ENCODE results near the gene GPR107. TPM values are rescaled to one million over a fixed set of nuclear protein-coding genes. Genes with fewer than 3 reads are reported as not detected.

GPR107 gene
- total RNA-seq, 1 experiment from 2014 or later = 47.1 TPM

DNA sequence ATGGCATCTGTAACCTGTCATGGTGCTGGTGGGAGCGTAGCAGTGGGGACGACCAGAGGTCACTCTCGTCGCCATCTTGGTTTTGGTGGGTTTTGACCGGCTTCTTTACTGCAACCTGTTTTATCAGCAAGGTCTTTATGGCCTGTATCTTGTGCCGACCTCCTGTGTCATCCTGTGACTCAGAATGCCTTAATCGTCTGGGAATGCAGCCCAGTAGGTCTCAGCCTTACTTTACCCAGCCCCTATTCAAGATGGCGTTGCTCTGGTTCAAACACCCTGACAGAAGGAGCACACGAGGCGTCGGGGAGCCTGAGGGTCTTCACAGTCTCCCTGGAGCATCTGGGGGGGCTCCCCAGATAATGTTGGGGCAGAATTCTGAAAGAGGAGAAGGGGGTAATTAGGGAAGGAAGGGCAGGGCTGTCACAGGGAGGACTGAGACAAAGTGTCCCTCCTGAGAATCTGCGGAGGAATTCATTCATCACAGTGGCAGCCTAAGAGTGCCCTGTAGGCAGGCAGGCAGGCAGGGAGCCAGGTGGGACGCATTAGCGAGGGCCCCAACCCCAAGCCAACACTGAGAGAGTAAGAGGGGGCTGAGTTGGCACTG lies 97.2 kb downstream of the GPR107 start:
- no TSS peak for BruUV-seq (replicated peaks)
- TF ChIP-seq EZH2 (IDR thresholded peaks at IDR 0.05; ENCODE audit: borderline replicate concordance, low read depth, low read length, poor library complexity, severe bottlenecking) = no peak
- TF ChIP-seq, protein P1, sequence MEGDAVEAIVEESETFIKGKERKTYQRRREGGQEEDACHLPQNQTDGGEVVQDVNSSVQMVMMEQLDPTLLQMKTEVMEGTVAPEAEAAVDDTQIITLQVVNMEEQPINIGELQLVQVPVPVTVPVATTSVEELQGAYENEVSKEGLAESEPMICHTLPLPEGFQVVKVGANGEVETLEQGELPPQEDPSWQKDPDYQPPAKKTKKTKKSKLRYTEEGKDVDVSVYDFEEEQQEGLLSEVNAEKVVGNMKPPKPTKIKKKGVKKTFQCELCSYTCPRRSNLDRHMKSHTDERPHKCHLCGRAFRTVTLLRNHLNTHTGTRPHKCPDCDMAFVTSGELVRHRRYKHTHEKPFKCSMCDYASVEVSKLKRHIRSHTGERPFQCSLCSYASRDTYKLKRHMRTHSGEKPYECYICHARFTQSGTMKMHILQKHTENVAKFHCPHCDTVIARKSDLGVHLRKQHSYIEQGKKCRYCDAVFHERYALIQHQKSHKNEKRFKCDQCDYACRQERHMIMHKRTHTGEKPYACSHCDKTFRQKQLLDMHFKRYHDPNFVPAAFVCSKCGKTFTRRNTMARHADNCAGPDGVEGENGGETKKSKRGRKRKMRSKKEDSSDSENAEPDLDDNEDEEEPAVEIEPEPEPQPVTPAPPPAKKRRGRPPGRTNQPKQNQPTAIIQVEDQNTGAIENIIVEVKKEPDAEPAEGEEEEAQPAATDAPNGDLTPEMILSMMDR (conservative IDR thresholded peaks at IDR 0.05; ENCODE audit: low read depth, low read length) = no peak
- ChIA-PET CTCF (no interaction called here), POLR2A (ENCODE audit: low non-redundant PET) (no interaction called here)
- no peak for DNase-seq (ENCODE audit: low spot score)
- intact Hi-C loops (cut with micrococcal nuclease; ENCODE audit: unreplicated experiment) = no loop called here
- Histone ChIP-seq H3K27me3 (replicated peaks; ENCODE audit: insufficient read depth, low read depth, low read length, poor library complexity) (no peaks in the 10 kb centered on the region), H3K4me1 (ENCODE audit: insufficient read depth, low read length, poor library complexity, severe bottlenecking) (no peaks in the 10 kb centered on the region), H3K36me3 (ENCODE audit: insufficient read depth, low read length, poor library complexity, severe bottlenecking) (no peaks in the 10 kb centered on the region), H3K4me3 (ENCODE audit: low read depth, low read length, poor library complexity, severe bottlenecking) (no peak overlapping the region), H3K27ac (ENCODE audit: low read depth, low read length, poor library complexity, severe bottlenecking) (no peak overlapping the region), H3K9me3 (ENCODE audit: low read depth, low read length, poor library complexity, severe bottlenecking) (no peaks in the 10 kb centered on the region)

DNA sequence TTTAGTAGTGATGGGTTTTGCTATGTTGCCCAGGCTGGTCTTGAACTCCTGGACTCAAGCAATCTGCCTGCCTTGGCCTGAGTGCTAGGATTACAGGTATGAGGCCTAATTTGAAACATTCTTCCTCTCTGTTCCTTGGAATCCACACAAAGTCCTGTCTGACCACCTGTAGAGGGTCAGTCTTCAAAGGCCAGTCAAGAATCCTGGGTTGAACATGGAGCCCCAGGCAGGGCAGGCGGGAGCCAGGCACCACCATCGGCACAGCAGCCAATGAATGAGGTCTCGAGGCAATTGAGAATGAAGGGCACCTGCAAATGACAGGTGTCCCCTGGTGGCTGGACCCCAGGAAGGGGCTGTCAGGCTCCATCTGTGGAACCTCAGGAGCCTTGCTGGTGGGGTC lies 101.1 kb downstream of the GPR107 start:
- Histone ChIP-seq H3K36me3 (ENCODE audit: insufficient read depth, low read length, poor library complexity, severe bottlenecking) (no peaks in the 10 kb centered on the region), H3K27ac (ENCODE audit: low read depth, low read length, poor library complexity, severe bottlenecking) (no peak overlapping the region), H3K4me1 (ENCODE audit: insufficient read depth, low read length, poor library complexity, severe bottlenecking) (no peaks in the 10 kb centered on the region), H3K9me3 (ENCODE audit: low read depth, low read length, poor library complexity, severe bottlenecking) (no peaks in the 10 kb centered on the region), H3K27me3 (replicated peaks; ENCODE audit: insufficient read depth, low read depth, low read length, poor library complexity) (no peaks in the 10 kb centered on the region), H3K4me3 (ENCODE audit: low read depth, low read length, poor library complexity, severe bottlenecking) (no peak overlapping the region)
- DNase-seq (ENCODE audit: low spot score) = no peak
- POLR2A ChIA-PET (ENCODE audit: low non-redundant PET) = no interaction called here
- BruUV-seq (replicated peaks) = no TSS peak
- CTCF ChIA-PET = interaction anchor here (0.6 to 0.8 kb wide), 2 partner anchors 11 to 87 kb away, joined by 3 to 9 read pairs; no protein-coding TSS in a partner anchor
- TF ChIP-seq, protein P1 (conservative IDR thresholded peaks at IDR 0.05; ENCODE audit: low read depth, low read length) = no peak
- TF ChIP-seq EZH2 (IDR thresholded peaks at IDR 0.05; ENCODE audit: borderline replicate concordance, low read depth, low read length, poor library complexity, severe bottlenecking) = no peak
- intact Hi-C loops (cut with micrococcal nuclease; ENCODE audit: unreplicated experiment) = no loop called here

DNA sequence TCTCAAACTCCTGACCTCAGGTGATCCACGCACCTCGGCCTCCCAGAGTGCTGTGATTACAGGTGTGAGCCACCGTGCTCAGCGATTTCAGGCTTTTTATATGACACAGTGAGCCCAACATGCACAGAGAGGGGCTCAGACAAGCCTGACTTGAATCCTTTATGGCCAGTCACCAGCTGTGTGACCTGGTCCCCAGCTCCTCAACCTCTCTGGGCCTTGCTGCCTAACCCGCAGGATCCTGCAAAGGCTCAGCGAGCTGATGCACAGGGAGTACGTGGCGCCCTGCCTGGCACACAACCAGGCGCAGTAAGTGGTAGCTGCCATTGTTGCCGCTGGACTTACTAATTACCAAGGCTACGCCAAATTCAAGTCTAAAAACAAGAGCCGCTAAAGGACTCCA lies 101.9 kb downstream of the GPR107 start:
- Histone ChIP-seq H3K27ac (ENCODE audit: low read depth, low read length, poor library complexity, severe bottlenecking) (no peak overlapping the region), H3K4me3 (ENCODE audit: low read depth, low read length, poor library complexity, severe bottlenecking) (no peak overlapping the region), H3K9me3 (ENCODE audit: low read depth, low read length, poor library complexity, severe bottlenecking) (no peaks in the 10 kb centered on the region), H3K27me3 (replicated peaks; ENCODE audit: insufficient read depth, low read depth, low read length, poor library complexity) (no peaks in the 10 kb centered on the region), H3K36me3 (ENCODE audit: insufficient read depth, low read length, poor library complexity, severe bottlenecking) (no peaks in the 10 kb centered on the region), H3K4me1 (ENCODE audit: insufficient read depth, low read length, poor library complexity, severe bottlenecking) (no peaks in the 10 kb centered on the region)
- ChIA-PET POLR2A (ENCODE audit: low non-redundant PET) (no interaction called here), CTCF (no interaction called here)
- TF ChIP-seq, protein P1 (conservative IDR thresholded peaks at IDR 0.05; ENCODE audit: low read depth, low read length) = no peak
- TF ChIP-seq EZH2 (IDR thresholded peaks at IDR 0.05; ENCODE audit: borderline replicate concordance, low read depth, low read length, poor library complexity, severe bottlenecking) = no peak
- BruUV-seq (replicated peaks) = no TSS peak
- intact Hi-C loops (cut with micrococcal nuclease; ENCODE audit: unreplicated experiment) = no loop called here
- DNase-seq (ENCODE audit: low spot score) = no peak
